GM18508 (cell line): ENCODE measurements around the gene FUT2.
A peak's percentile ranks its signal among the peaks of the same experiment; 100 is the strongest.

Experiments
- ATAC-seq: cut with Tn5 transposase; IDR thresholded peaks from one replicate; pipeline ENCODE4 v1.9.1; 2021; ENCODE audit warnings: moderate number of reproducible peaks; ENCODE audit not compliant: insufficient read depth, unreplicated experiment

Gene FUT2

DNA sequence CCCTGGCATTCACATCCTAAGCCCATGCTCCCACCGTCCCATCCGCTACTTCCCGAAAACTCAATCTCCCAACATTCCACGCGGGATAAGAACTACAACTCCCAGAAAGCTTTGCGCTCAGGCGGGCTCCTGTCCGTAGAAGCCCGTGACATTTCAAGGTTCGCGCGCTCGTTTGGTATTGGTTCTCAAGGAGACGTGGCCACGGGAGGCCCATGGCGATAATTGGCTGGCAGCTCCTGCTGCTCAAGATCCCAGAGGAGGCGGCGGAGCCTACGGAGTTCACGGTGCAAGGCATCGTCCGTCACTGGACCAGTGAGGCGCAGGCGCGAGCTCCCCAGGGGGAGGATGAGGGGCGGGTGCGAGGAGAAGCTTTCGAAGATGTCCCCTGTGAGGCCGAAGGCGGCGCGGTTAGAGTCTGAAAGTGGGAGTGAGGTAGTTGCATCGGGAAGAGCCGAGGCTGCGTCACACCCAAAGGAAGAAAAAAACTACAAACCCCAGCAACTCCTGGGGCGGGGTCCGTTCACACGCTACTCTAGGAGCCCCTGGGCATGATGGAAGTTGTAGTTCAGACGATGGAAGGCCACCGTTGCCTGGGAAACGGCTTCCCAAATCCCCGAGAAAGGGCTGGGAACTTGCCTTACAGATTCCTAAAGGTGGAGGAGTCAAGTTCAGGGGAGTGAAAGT, 25.0 kb downstream of the FUT2 start:
- ATAC-seq: peak; percentile 44

DNA sequence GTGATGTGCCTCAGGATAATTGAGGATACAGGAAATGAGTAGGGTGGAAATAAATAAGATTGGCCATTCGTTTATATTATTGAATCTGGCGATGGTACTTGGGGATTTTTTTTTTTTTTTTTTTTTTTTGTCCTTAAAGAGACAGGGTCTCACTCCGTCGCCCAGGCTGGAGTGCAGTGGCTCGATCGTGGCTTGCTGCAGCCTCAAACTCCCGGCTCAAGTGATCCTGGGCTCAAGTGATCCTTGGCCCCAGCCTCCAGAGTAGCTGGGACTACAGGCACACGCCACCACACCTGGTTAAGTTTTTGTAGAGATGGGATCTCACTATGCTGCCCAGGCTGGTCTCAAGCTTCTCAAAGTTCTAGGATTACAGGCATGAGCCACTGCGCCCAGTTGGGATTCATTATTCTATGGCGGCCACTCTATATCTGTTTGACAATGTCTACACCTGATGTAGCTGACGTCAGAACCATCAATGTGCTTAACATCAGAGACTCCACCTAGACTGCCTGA, 26.5 kb downstream of the FUT2 start:
- no peak for ATAC-seq

- no peak for ATAC-seq
These were observed 29.3 kb downstream of the FUT2 start for GRCh38 chr19:48724796-48725753.

- ATAC-seq: no peak
These were observed 30.8 kb downstream of the FUT2 start for GRCh38 chr19:48726556-48726955.

DNA sequence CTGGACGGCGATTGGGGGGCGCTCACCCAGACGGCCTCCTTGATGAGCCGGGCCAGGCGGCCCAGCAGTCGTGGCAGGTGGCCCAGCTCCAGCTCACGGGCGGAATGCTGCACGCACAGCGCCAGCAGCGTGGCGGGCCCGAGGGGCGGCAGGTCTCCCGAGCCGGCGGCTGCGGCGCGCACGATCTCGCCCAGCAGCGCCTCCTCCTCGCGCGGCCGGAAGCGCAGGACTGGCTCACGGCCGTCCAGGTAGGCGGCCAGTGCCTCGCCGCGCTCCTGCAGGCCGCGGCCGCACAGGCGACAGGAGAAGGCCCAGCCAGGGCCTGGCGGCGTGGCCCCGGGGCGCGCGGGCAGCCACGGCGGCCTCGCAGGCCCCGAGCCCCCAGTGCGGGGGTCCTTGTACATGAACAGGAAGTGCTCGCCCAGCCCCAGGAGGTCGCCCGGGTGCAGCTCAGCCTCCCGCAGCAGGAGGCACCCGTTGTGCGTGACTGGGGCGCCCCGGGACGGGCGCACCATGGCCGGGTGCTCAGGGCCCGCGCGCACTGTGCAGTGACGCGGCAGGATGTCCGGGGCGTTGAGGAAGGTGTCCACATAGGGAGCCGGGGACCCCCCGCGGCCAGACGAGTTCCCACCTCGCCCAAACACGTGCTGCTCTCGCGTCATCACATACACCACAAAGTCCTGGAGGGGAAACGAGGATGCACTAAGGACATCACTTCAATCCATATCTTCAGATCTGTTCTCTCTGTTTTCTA, 33.3 kb downstream of the FUT2 start:
- no peak for ATAC-seq

GRCh38 chr19:48731452-48731851, 35.7 kb downstream of the FUT2 start:
- no peak for ATAC-seq

- ATAC-seq: no peak
These were observed 38.9 kb downstream of the FUT2 start for GRCh38 chr19:48734625-48735024.

DNA sequence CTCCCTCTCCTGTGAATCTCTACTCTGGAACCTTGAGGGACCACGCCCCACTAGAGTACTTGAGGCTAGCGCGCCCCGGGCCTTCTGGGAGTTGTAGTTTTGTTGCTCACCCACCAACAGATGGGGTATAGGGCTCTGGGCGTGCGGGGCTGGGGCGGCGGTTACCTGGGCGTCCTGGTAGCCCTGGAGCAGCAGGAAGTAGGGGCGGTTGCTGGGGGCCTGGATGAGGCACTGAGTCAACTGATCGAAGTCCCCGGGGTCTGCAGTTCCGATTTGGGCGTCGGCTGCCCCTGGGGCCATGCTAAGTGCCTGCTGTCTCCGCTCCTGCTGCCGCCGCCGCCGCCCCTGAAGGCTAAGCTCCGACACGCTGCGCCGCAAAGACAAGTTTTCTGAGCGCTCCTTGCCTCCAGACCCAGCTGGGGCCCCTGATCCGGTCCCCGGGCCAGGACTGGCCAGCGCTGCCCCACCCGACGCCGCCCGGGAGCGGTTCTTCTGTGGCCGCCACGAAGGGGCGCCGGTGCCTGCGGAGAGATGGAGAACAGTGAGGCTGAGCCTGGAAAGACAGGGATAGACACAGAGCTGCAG, 39.4 kb downstream of the FUT2 start:
- no peak for ATAC-seq

GRCh38 chr19:48737360-48737998, 41.7 kb downstream of the FUT2 start:
- no peak for ATAC-seq

DNA sequence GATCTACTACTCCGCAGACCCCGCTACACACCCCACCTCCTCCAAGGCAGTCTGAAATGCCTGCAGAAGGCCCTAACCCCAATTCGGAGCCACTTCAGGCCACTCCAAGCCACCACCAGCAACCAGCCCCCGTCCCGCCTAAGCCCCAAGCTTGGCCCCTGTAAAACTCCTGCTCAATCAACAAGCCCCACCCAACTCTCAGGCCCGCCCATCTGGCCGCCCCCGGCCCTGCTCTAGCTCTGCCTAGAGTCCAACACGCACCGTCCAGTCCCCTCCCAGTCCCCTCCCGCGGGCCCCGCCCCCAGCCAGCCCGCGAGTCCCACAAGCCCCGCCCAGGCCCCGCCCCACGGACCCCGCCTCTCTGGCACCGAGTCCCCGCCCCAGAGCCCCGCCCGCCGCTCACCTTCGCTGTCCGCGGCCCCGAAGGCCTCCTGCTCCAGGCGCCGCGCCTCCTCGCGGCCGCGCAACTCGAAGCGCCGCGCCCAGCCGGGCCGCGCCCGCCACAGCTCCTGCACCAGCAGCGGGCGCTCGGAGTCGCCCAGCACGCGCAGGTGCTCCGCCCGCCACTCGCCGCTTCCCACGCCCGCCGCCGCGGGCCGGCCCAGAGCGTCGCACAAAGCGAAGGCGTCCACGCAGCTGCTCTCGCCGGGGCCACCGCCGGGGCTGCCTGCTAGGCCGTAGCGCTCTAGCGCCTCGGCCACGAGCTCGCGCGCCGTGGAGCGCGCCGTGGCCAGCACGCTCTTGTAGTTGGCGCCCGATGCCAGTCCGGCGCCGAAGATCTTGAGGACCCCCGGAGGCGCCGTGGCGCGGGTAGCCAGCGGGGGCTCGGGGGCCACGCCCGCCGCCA, 43.0 kb downstream of the FUT2 start:
- ATAC-seq: no peak

DNA sequence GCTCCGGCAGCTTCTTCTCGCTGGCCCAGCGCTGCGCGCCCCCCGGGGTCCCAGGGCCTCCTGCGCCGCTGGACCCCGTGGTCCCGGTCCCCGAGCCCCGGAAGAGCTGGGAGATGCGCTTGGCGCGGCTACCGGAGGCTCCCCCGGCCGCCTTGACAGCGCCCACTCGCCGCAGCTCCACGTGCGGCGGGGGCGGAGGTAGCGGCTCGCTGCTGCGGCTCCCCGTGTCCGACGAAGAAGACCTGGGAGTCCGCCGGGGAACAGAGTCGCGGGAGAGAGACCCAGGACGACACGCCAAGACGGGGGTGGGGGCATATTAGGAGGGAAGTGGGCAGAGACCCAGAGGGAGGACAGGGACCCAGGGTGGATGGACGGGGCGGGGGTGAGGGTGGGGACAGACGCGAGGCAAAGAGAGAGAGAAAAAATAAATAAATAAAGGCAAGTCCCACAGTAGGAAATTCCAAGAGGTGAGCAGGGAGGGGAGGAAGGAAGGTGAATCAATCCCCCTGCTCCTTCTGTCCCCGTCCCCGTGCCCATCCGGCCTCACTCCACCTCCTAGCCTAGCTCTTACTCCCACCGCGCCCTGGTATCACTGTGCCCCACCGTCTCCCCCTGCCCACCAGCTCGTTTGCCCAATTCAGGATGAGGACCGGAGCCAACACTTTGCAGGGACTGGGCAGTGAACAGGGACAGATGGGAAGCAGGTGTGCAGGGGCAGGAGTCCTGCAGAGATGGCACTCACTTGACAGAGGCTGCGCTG, 43.8 kb downstream of the FUT2 start:
- no peak for ATAC-seq

DNA sequence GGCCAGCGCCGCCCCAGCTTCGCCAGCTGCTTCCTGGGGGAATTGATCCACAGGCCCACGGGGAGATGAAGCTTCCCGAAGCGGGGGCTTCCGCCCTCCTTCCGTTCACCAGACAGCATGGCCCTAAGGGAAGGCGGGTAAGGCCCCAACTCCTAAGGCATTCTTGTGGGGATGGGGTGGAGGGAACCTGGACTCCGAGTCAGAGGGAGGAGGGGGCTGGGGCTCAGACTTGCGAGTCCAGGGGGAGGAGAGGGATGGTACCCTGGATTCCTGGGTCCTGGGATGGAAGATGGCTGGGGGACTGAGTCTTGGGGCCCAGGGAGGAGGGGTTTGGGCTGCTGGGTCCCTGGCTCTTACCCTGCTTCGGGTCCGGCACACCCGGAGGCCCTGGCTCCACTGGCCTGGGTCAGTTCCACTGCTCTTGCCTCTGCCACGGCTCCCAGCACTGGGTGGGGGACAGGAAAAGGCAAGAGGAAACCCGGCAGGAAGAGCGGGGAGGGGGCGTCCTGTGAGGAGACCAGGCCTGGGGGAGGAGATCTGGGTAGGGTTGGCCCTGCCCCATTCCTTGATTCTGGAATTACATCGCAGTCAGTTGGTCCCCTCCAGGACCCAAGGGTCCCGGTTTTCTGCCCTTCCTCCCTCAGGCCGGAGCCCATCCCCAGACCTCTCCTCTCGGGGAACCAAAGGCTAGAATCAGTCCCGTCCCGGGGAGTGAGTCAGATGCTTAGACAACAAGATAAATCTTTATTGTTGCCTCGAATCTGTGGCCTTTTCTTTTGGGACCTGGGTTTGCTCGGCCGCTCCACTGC, 44.6 kb downstream of the FUT2 start, which contains the start of gene RASIP1:
TSS of gene RASIP1 (minus strand) at position 447 of the 809 bp plus-strand sequence. CDS start at position 119, 328 bp downstream.
- no peak for ATAC-seq

DNA sequence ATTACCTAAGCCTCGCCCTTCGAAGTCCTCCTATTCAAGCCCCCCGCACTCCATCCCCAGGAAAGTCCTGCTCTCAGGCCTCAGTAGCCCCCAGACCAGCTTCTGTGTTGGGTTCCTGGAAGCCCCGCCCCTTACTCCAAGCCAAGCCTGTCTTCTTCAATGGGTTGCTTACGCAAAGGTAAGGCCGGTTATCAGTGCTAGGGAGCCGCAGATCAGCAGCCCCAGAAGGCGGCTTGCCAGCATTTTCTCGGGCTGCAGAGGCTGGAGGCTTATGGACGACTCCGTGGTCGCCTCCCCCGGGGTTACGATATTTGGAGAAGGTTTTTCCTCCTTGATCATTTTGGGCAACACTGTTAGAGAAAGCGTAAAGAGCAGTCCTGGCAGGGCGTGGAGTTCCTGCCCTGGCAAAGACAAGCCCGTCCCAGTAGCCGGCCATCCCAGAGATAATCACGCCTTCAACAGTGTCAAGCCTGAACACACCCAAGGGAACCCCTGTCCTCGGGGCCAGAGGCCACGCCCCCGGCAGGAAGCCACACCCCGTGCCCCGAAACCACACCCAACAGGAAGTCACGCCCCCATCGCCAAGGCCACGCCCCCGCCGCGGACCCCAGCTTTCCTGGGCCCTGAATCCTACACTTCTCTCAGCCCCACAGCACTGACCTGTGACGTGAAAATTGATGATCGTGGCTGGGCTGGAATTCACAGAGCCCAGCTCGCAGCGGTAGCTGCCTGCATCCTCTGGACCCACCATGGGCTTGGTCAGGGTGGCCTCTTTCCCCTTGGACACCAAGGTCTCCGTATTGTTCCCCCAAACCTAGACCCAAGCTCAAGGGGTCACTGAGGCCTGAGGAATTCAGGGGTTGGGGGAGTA, 45.6 kb downstream of the FUT2 start:
- ATAC-seq: no peak

DNA sequence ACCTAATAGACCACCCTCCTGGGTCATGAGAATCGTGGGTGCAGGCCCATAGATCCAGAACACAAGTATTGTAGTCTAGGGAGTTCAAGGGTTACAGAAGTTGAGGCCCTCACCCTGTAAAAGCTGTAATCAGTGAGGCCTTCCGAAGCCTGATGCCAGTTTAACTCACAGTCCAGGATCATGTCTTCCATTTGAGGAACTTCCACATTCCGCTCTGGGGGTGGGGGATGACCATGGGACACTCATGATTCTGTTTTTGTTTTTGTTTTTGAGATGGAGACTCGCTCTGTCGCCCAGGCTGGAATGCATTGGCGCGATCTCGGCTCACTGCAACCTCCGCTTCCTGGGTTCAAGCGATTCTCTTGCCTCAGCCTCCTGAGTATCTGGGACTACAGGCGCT, 46.3 kb downstream of the FUT2 start:
- no peak for ATAC-seq

- no peak for ATAC-seq
These were observed 49.6 kb downstream of the FUT2 start for GRCh38 chr19:48745208-48745995.

GRCh38 chr19:48746110-48746509, 50.3 kb downstream of the FUT2 start:
- no peak for ATAC-seq
